NCI-H226 (cell line): ENCODE measurements around the gene OR6C1.
"Not testable (repeated sequence)": the region's sequence is repeated elsewhere in the genome, so short reads cannot be mapped to it uniquely, and the experiment has no call there.

Experiments used
- DNase-seq: peaks from one replicate; pipeline ENCODE4 v3.0.0-alpha.2; 2015

Gene OR6C1

GRCh38 chr12:55314043-55314442 is at the start of gene OR6C1:
Gene OR6C1 (plus strand): TSS chr12:55314343. CDS start chr12:55320600, 6,257 bp downstream.
- DNase-seq = no peak

- DNase-seq = no peak
These were observed 33.2 kb upstream of the OR6C1 start for GRCh38 chr12:55280991-55281390.

GRCh38 chr12:55289999-55290398 is 24.1 kb upstream of the OR6C1 start:
- DNase-seq = no peak

- DNase-seq = no peak
These were observed 17.7 kb upstream of the OR6C1 start, which contains the start of gene OR6C6 for GRCh38 chr12:55296469-55296868. Gene OR6C6 (minus strand): TSS chr12:55296569. CDS start chr12:55295232, 1,337 bp downstream.

- no peak for DNase-seq
These were observed 6.1 kb downstream of the OR6C1 start for GRCh38 chr12:55320201-55320600.

- not testable (repeated sequence) for DNase-seq
These were observed 11.7 kb downstream of the OR6C1 start for GRCh38 chr12:55325801-55326200.

GRCh38 chr12:55330446-55330845 is 16.3 kb downstream of the OR6C1 start, which contains the start of gene OR6C3:
Gene OR6C3 (plus strand): TSS chr12:55330746. CDS start chr12:55331701, 955 bp downstream.
- no peak for DNase-seq

- DNase-seq = no peak
These were observed 21.9 kb downstream of the OR6C1 start for GRCh38 chr12:55336002-55336401.

GRCh38 chr12:55355338-55355737 is 41.2 kb downstream of the OR6C1 start:
- DNase-seq = not testable (repeated sequence)

- no peak for DNase-seq
These were observed 48.5 kb downstream of the OR6C1 start, which contains the start of gene OR6C75 for GRCh38 chr12:55362675-55363074. Gene OR6C75 (plus strand): TSS chr12:55362975. CDS start chr12:55365111, 2,136 bp downstream.

- DNase-seq = no peak
These were observed 50.9 kb downstream of the OR6C1 start for GRCh38 chr12:55365086-55365485.
